WTC11 (cell line): ENCODE data around the gene FAM20A. TPM values are rescaled to one million over a fixed set of nuclear protein-coding genes. Genes with fewer than 3 reads are reported as not detected.

Experiments used
- ATAC-seq: fragments of 200-7000 bp; cut with Tn5 transposase; 2 replicates; pipeline ENCODE4 v1.10.0; 2021; ENCODE audit warnings: mild to moderate bottlenecking, moderate library complexity
- CTCF ChIA-PET: fragments of 300-600 bp; sonication (Branson Sonifier 250); formaldehyde crosslinking; loops from one replicate; lab custom pipeline; 2021; ENCODE audit warnings: antibody characterized with exemption; lab: Charles Lee
- POLR2A ChIA-PET: fragments of 350-600 bp; sonication (Branson Sonifier 250); formaldehyde crosslinking; loops from one replicate; lab custom pipeline; 2021; ENCODE audit warnings: antibody characterized with exemption; lab: Charles Lee
- DNase-seq: peaks from one replicate; pipeline ENCODE4 v3.0.0; 2021; ENCODE audit warnings: low spot score
- H3K27ac Mint-ChIP-seq: 2 replicates; pipeline ENCODE4 v1.8.0; 2021; ENCODE audit warnings: mixed read lengths
- H3K27me3 Mint-ChIP-seq: 2 replicates; pipeline ENCODE4 v1.8.0; 2021; ENCODE audit warnings: low read depth, mild to moderate bottlenecking, moderate library complexity, mixed read lengths
- H3K36me3 Mint-ChIP-seq: 2 replicates; pipeline ENCODE4 v1.8.0; 2021; ENCODE audit warnings: mixed read lengths
- H3K4me1 Mint-ChIP-seq: 2 replicates; pipeline ENCODE4 v1.8.0; 2022; ENCODE audit warnings: mixed read lengths
- H3K4me3 Mint-ChIP-seq: 2 replicates; pipeline ENCODE4 v1.8.0; 2021; ENCODE audit warnings: mild to moderate bottlenecking, moderate library complexity, mixed read lengths
- H3K9me3 Mint-ChIP-seq: 2 replicates; pipeline ENCODE4 v1.8.0; 2021; ENCODE audit warnings: mixed read lengths
- ARID4B ChIP-seq: sonication (generic); formaldehyde crosslinking; IDR thresholded peaks from 2 replicates; pipeline ENCODE4 v1.8.0; 2023; ENCODE audit warnings: missing genetic modification reagents, mild to moderate bottlenecking, borderline replicate concordance
- GABPB1 ChIP-seq: sonication (generic); formaldehyde crosslinking; IDR thresholded peaks from 2 replicates; pipeline ENCODE4 v1.8.1; 2023; ENCODE audit warnings: mild to moderate bottlenecking, missing genetic modification reagents
- IRF1 ChIP-seq: sonication (generic); formaldehyde crosslinking; IDR thresholded peaks from 2 replicates; pipeline ENCODE4 v1.8.0; 2023; ENCODE audit warnings: missing genetic modification reagents
- IRF2 ChIP-seq: sonication (generic); formaldehyde crosslinking; IDR thresholded peaks from 2 replicates; pipeline ENCODE4 v1.8.0; 2022; ENCODE audit warnings: low read depth, missing genetic modification reagents, borderline replicate concordance
- MXD4 ChIP-seq: fragments of 250-450 bp; sonication (Bioruptor Pico); IDR thresholded peaks from 2 replicates; pipeline ENCODE4 v1.8.0; 2021; ENCODE audit warnings: mild to moderate bottlenecking, moderate library complexity, borderline replicate concordance
- NR3C1 ChIP-seq: sonication (generic); formaldehyde crosslinking; conservative IDR thresholded peaks from 2 replicates; pipeline ENCODE4 v1.8.1; 2023; ENCODE audit warnings: low read depth, mild to moderate bottlenecking, missing genetic modification reagents
- OVOL2 ChIP-seq: fragments of 250-450 bp; sonication (Bioruptor Pico); IDR thresholded peaks from 2 replicates; pipeline ENCODE4 v1.9.0; 2021; ENCODE audit warnings: mild to moderate bottlenecking, borderline replicate concordance
- SMAD3 ChIP-seq: sonication (generic); formaldehyde crosslinking; IDR thresholded peaks from 2 replicates; pipeline ENCODE4 v1.8.0; 2022; ENCODE audit warnings: missing genetic modification reagents, mild to moderate bottlenecking, borderline replicate concordance
- USF1 ChIP-seq: sonication (generic); formaldehyde crosslinking; IDR thresholded peaks from 2 replicates; pipeline ENCODE4 v1.8.0; 2022; ENCODE audit warnings: mild to moderate bottlenecking, missing genetic modification reagents
- USF2 ChIP-seq: sonication (generic); formaldehyde crosslinking; IDR thresholded peaks from 2 replicates; pipeline ENCODE4 v1.8.1; 2023; ENCODE audit warnings: mild to moderate bottlenecking, missing genetic modification reagents, moderate library complexity
- ZBTB21 ChIP-seq: sonication (generic); formaldehyde crosslinking; IDR thresholded peaks from 2 replicates; pipeline ENCODE4 v1.8.1; 2023; ENCODE audit warnings: mild to moderate bottlenecking, missing genetic modification reagents, borderline replicate concordance
- ZNF138 ChIP-seq: sonication (generic); formaldehyde crosslinking; conservative IDR thresholded peaks from 2 replicates; pipeline ENCODE4 v1.8.1; 2022; ENCODE audit warnings: mild to moderate bottlenecking, moderate library complexity, missing genetic modification reagents
- ZNF219 ChIP-seq: sonication (generic); formaldehyde crosslinking; IDR thresholded peaks from 2 replicates; pipeline ENCODE4 v1.8.0; 2023; ENCODE audit warnings: missing genetic modification reagents, mild to moderate bottlenecking, borderline replicate concordance
- ZNF671 ChIP-seq: fragments of 250-450 bp; sonication (Bioruptor Pico); IDR thresholded peaks from 2 replicates; pipeline ENCODE4 v1.8.0; 2021; ENCODE audit warnings: mild to moderate bottlenecking
- total RNA-seq: library from RNA; stranded (reverse); gene quantifications from 3 replicates; pipeline ENCODE4 v1.2.3, GENCODE V29; 2021
- TF ChIP-seq, protein P1 (sequence below): fragments of 250-450 bp; sonication (Bioruptor Pico); IDR thresholded peaks from 2 replicates; pipeline ENCODE4 v1.8.0; 2021; ENCODE audit warnings: mild to moderate bottlenecking
- TF ChIP-seq, protein P2 (sequence below): fragments of 250-450 bp; sonication (Bioruptor Pico); conservative IDR thresholded peaks from 2 replicates; pipeline ENCODE4 v1.9.0; 2021; ENCODE audit warnings: mild to moderate bottlenecking

FAM20A gene
- total RNA-seq, 1 experiment from 2014 or later, result 5.8 TPM

DNA sequence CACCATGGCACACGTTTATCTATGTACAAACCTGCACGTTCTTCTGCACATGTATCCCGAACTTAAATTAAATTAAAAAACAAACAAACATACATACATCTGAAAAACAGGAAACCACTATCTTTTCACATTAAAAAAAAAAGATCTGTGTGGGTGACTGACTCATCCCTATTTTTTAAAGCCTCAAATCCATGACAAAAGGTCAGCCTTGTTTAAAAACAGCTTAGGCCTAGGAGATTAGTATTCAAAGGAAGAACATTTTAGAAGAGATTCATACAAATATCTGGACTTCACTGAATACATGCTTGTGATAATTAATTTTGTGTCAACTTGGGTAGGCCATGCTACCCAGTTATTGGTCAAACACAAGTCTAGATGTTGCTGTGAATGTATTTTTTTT, 93.6 kb downstream of the FAM20A start:
- CTCF ChIA-PET, result no interaction called here
- H3K27ac Mint-ChIP-seq, result no peak overlapping the region
- no peak for DNase-seq
- no peaks in the 10 kb centered on the region; the same call in 1 of the 2 replicates for H3K27me3 Mint-ChIP-seq
- TF ChIP-seq IRF2 (CRISPR knock-in tag) (no peak), SMAD3 (CRISPR knock-in tag) (no peak), ZNF671 (no peak), IRF1 (CRISPR knock-in tag) (no peak), OVOL2 (CRISPR knock-in tag) (no peak)
- TF ChIP-seq, protein P1, sequence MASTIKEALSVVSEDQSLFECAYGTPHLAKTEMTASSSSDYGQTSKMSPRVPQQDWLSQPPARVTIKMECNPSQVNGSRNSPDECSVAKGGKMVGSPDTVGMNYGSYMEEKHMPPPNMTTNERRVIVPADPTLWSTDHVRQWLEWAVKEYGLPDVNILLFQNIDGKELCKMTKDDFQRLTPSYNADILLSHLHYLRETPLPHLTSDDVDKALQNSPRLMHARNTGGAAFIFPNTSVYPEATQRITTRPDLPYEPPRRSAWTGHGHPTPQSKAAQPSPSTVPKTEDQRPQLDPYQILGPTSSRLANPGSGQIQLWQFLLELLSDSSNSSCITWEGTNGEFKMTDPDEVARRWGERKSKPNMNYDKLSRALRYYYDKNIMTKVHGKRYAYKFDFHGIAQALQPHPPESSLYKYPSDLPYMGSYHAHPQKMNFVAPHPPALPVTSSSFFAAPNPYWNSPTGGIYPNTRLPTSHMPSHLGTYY (CRISPR knock-in tag), result no peak
- H3K9me3 Mint-ChIP-seq, result peaks cover 3% of the 10 kb centered on the region; the same call in 1 of the 2 replicates
- ATAC-seq, result no peak
- no peak overlapping the region for H3K4me3 Mint-ChIP-seq
- POLR2A ChIA-PET, result no interaction called here
- H3K4me1 Mint-ChIP-seq, result peaks cover 19% of the 10 kb centered on the region
- no peaks in the 10 kb centered on the region for H3K36me3 Mint-ChIP-seq

DNA sequence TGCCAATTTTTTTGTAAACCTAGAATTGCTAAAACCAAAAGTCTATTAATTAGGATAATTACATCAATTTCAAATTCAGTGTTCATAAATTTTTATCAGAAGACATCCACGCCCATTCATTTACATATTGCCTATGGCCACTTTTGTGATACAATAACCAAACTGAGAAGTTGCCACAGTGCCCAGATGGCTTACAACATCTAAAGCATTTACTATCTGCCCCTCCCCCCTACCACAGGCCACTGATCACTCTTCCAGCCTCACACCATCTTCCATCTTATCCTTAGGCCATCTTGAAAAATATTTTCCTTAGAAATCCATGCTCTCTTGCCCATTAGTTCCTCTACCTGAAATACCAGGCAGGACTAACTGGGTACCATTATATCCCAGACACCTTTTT, 95.2 kb downstream of the FAM20A start:
- ChIA-PET POLR2A (no interaction called here), CTCF (no interaction called here)
- Mint-ChIP-seq H3K27me3 (no peaks in the 10 kb centered on the region; the same call in 1 of the 2 replicates), H3K4me1 (peaks cover 14% of the 10 kb centered on the region), H3K27ac (no peak overlapping the region), H3K9me3 (peaks cover 3% of the 10 kb centered on the region; the same call in 1 of the 2 replicates), H3K4me3 (no peak overlapping the region), H3K36me3 (no peaks in the 10 kb centered on the region)
- TF ChIP-seq NR3C1, result no peak
- TF ChIP-seq ZBTB21 (CRISPR knock-in tag), result no peak
- no peak for TF ChIP-seq USF1
- TF ChIP-seq MXD4 (CRISPR knock-in tag), result no peak
- no peak for TF ChIP-seq ARID4B (CRISPR knock-in tag)
- TF ChIP-seq, protein P2, sequence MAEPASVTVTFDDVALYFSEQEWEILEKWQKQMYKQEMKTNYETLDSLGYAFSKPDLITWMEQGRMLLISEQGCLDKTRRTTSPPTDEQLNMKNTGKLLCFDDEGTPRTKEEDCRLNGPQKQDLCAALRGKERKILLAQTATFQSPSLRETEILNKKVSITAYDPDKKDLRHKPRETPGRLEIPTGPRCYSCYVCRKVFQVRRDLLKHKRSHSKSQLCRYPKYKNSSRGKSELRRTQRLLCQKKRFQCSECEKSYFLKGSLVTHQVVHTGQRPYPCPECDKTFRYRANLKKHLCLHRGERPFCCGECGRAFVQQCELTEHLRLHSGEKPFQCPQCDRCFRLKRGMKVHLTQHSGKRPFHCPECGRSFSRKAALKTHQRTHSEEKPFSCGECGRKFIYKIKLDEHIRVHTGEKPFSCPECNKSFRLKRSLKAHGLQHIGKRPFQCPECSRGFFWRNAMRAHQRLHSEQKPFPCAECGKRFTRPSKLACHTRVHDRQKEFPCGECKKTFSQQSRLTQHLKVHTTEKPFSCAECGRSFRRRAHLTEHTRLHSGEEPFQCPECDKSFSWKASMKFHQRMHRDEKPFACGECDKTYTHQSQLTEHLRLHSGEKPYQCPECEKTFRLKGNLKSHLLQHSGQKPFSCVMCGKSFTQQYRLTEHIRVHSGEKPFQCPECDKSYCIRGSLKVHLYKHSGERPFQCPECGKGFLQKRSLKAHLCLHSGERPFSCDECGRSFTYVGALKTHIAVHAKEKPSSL (CRISPR knock-in tag), result no peak
- TF ChIP-seq GABPB1 (CRISPR knock-in tag), result no peak
- no peak for TF ChIP-seq ZNF138 (CRISPR knock-in tag)
- no peak for TF ChIP-seq ZNF219
- no peak for TF ChIP-seq USF2 (CRISPR knock-in tag)
- no peak for TF ChIP-seq SMAD3 (CRISPR knock-in tag)
- TF ChIP-seq ZNF671, result no peak
- DNase-seq (no peak), ATAC-seq (no peak)
